GM12878 (cell line): ENCODE results near the gene ZNFX1. TPM values are rescaled to one million over a fixed set of nuclear protein-coding genes. Genes with fewer than 3 reads are reported as not detected.

Experiments used
- CBX5 ChIP-seq: sonication (generic); IDR thresholded peaks from 2 replicates; pipeline ENCODE4 v1.6.1; 2016; ENCODE audit warnings: low read depth, moderate library complexity, mild to moderate bottlenecking, inconsistent platforms
- CEBPZ ChIP-seq: fragments of 150-350 bp; IDR thresholded peaks from 2 replicates; pipeline ENCODE4 v1.6.1; 2016; ENCODE audit warnings: low read depth, low read length
- CHD4 ChIP-seq: fragments of 200-600 bp; sonication (generic); IDR thresholded peaks from 2 replicates; pipeline ENCODE4 v1.6.1; 2016; ENCODE audit warnings: mild to moderate bottlenecking
- CTCF ChIP-seq, 3 experiments: IDR thresholded peaks in 2 of 3; conservative IDR thresholded peaks in 1 of 3; 2 replicates each; pipeline ENCODE4 v1.5.1; 2011; ENCODE audit warnings: low read depth in 3 of 3, low read length in 3 of 3, mild to moderate bottlenecking in 3 of 3, control low read depth in 2 of 3, moderate library complexity in 2 of 3, inconsistent platforms in 1 of 3, mixed read lengths in 1 of 3; ENCODE audit not compliant: control insufficient read depth in 2 of 3, insufficient read depth in 1 of 3; ENCODE audit errors: extremely low read depth in 1 of 3
- EP300 ChIP-seq, 2 experiments: fragments of 150-350 bp in 1 of 2; IDR thresholded peaks; 2 replicates each; pipeline ENCODE4 v1.6.1; 2011 to 2012; ENCODE audit warnings: low read depth in 2 of 2, low read length in 2 of 2, borderline replicate concordance in 1 of 2, improper control_type of control experiment in 1 of 2, inconsistent platforms in 1 of 2; ENCODE audit not compliant: control insufficient read depth in 1 of 2
- HDGF ChIP-seq: fragments of 450-650 bp; IDR thresholded peaks from 2 replicates; pipeline ENCODE4 v1.6.1; 2016; ENCODE audit warnings: antibody characterized with exemption
- IKZF1 ChIP-seq: fragments of 450-650 bp; conservative IDR thresholded peaks from 2 replicates; pipeline ENCODE4 v1.6.1; 2017; ENCODE audit warnings: antibody characterized with exemption, mild to moderate bottlenecking
- JUNB ChIP-seq: IDR thresholded peaks from 2 replicates; pipeline ENCODE4 v1.6.1; 2016; ENCODE audit warnings: antibody characterized with exemption, mild to moderate bottlenecking
- LARP7 ChIP-seq: fragments of 450-650 bp; IDR thresholded peaks from 2 replicates; pipeline ENCODE4 v1.6.1; 2017; ENCODE audit warnings: mild to moderate bottlenecking
- MEF2B ChIP-seq: fragments of 450-650 bp; IDR thresholded peaks from 2 replicates; pipeline ENCODE4 v1.6.1; 2018; ENCODE audit warnings: mild to moderate bottlenecking, moderate library complexity; ENCODE audit not compliant: partially characterized antibody, poor library complexity, severe bottlenecking
- NR2C2 ChIP-seq: IDR thresholded peaks from 2 replicates; pipeline ENCODE4 v1.6.1; 2011; ENCODE audit warnings: borderline replicate concordance, low read depth; ENCODE audit not compliant: control insufficient read depth, insufficient read length
- RAD21 ChIP-seq: IDR thresholded peaks from 2 replicates; pipeline ENCODE4 v1.6.1; 2011; ENCODE audit warnings: mild to moderate bottlenecking, low read depth, low read length, moderate library complexity; ENCODE audit not compliant: insufficient read depth
- RCOR1 ChIP-seq: conservative IDR thresholded peaks from 2 replicates; pipeline ENCODE4 v1.6.1; 2012; ENCODE audit warnings: low read depth, low read length, improper control_type of control experiment
- SREBF2 ChIP-seq: IDR thresholded peaks from 2 replicates; pipeline ENCODE4 v1.6.1; 2012; ENCODE audit warnings: mild to moderate bottlenecking, low read length
- STAT1 ChIP-seq: fragments of 450-650 bp; conservative IDR thresholded peaks from 2 replicates; pipeline ENCODE4 v1.6.1; 2014; ENCODE audit warnings: antibody characterized with exemption, mild to moderate bottlenecking
- TBL1XR1 ChIP-seq: IDR thresholded peaks from 2 replicates; pipeline ENCODE4 v1.6.1; 2012; ENCODE audit warnings: low read depth, low read length, improper control_type of control experiment
- ZNF274 ChIP-seq: IDR thresholded peaks from one replicate; pipeline ENCODE4 v1.8.0; 2011; ENCODE audit not compliant: insufficient read length, insufficient read depth
- ZNF592 ChIP-seq: fragments of 450-650 bp; IDR thresholded peaks from 2 replicates; pipeline ENCODE4 v1.6.1; 2017; ENCODE audit warnings: mild to moderate bottlenecking, moderate library complexity
- polyA plus RNA-seq, 11 experiments: library from polyadenylated mRNA; depleted of rRNA in 4 of 11; unstranded in 6 of 11; stranded (reverse) in 5 of 11; fragments of >200 nt; fragmentation: Nextera tagmentation in 4 of 11; fragmentation: Illumina TruSeq in 1 of 11; extraction: Ambion mirVana in 4 of 11; extraction: Trizol in 1 of 11; gene quantifications; 1 replicate in 1 of 11; 2 replicates in 10 of 11; pipeline versions ENCODE4 v1.2.1 to v1.2.3, GENCODE V29; 2011 to 2016; ENCODE audit warnings: inconsistent platforms in 2 of 11, missing spikeins in 2 of 11, low read depth in 1 of 11
- total RNA-seq, 4 experiments: library from RNA; depleted of rRNA in 3 of 4; stranded (reverse); fragments of >200 nt in 3 of 4; fragmentation: Illumina TruSeq in 1 of 4; extraction: Trizol in 1 of 4; gene quantifications; 2 replicates each; pipeline versions ENCODE4 v1.2.1 to v1.2.3, GENCODE V29; 2013 to 2021

Gene ZNFX1
- total and polyA plus RNA-seq, 10 of the 15 experiments (the other 5 are each of a cell fraction or from before 2014, with no cell fraction given) = 7.4 to 31.5 (median 25.6) TPM

GRCh38 chr20:49219091-49219923, 58.5 kb downstream of the ZNFX1 start, which contains the start of gene DDX27 (continued):
- no peak for TF ChIP-seq CEBPZ
- no peak for TF ChIP-seq CHD4
- TF ChIP-seq NR2C2 = no peak
- TF ChIP-seq EP300 (IDR thresholded peaks at IDR 0.05; ENCODE audit: borderline replicate concordance in 1 of 2, control insufficient read depth in 1 of 2, low read depth in 2 of 2, low read length in 2 of 2) = no peak
- TF ChIP-seq JUNB = no peak
- no peak for TF ChIP-seq RCOR1
- TF ChIP-seq HDGF = no peak; the same call in 1 of the 2 replicates
- TF ChIP-seq TBL1XR1 = no peak
- TF ChIP-seq CBX5 = no peak
- TF ChIP-seq IKZF1 = peak; percentile 71
- no peak for TF ChIP-seq SREBF2
- 0 out of 2 replicates have a peak, but pooled peaks have one; percentile 44 for TF ChIP-seq LARP7
- TF ChIP-seq STAT1 = 0 out of 2 replicates have a peak, but pooled peaks have one; percentile 25
- no peak for TF ChIP-seq RAD21
- 0 out of 2 replicates have a peak, but pooled peaks have one; percentile 48 for TF ChIP-seq ZNF592
- TF ChIP-seq CTCF (IDR thresholded peaks at IDR 0.05 in 2 of 3, conservative IDR thresholded peaks at IDR 0.05 in 1 of 3; ENCODE audit: control insufficient read depth in 2 of 3, extremely low read depth in 1 of 3, insufficient read depth in 1 of 3, low read depth in 3 of 3, low read length in 3 of 3) = no peak
- TF ChIP-seq MEF2B = no peak
- no peak for TF ChIP-seq ZNF274
